Ishikawa (cell line): ENCODE data around the gene TSFM.

Experiments used
- CEBPB ChIP-seq: IDR thresholded peaks from 2 replicates; pipeline ENCODE4 v1.6.1; 2012
- CREB1 ChIP-seq: IDR thresholded peaks from 2 replicates; pipeline ENCODE4 v1.6.1; 2012; ENCODE audit warnings: low read depth
- EP300 ChIP-seq: IDR thresholded peaks from 2 replicates; pipeline ENCODE4 v1.6.1; 2012; ENCODE audit warnings: borderline replicate concordance
- FOXM1 ChIP-seq: IDR thresholded peaks from 2 replicates; pipeline ENCODE4 v1.6.1; 2012; ENCODE audit warnings: low read depth, borderline replicate concordance
- MAX ChIP-seq: IDR thresholded peaks from 2 replicates; pipeline ENCODE4 v1.6.1; 2012
- NFIC ChIP-seq: IDR thresholded peaks from 2 replicates; pipeline ENCODE4 v1.6.1; 2012
- RAD21 ChIP-seq: IDR thresholded peaks from 2 replicates; pipeline ENCODE4 v1.6.1; 2012; ENCODE audit warnings: low read depth
- REST ChIP-seq: IDR thresholded peaks from 2 replicates; pipeline ENCODE4 v1.6.1; 2012; ENCODE audit warnings: low read depth, mild to moderate bottlenecking
- TAF1 ChIP-seq: IDR thresholded peaks from 2 replicates; pipeline ENCODE4 v1.6.1; 2012; ENCODE audit warnings: low read depth, mild to moderate bottlenecking
- TCF12 ChIP-seq: IDR thresholded peaks from 2 replicates; pipeline ENCODE4 v1.6.1; 2012; ENCODE audit warnings: low read depth
- TEAD4 ChIP-seq: IDR thresholded peaks from 2 replicates; pipeline ENCODE4 v1.6.1; 2012
- USF1 ChIP-seq: IDR thresholded peaks from 2 replicates; pipeline ENCODE4 v1.6.1; 2012
- ZBTB7A ChIP-seq: IDR thresholded peaks from 2 replicates; pipeline ENCODE4 v1.6.1; 2012; ENCODE audit warnings: low read depth

- TF ChIP-seq TCF12 (peak; percentile 6; the same call in 1 of the 2 replicates), ZBTB7A (no peak), FOXM1 (no peak; the same call in 1 of the 2 replicates), EP300 (no peak), CREB1 (no peak), CEBPB (no peak), MAX (no peak), TAF1 (no peak), REST (no peak), RAD21 (no peak), USF1 (no peak), TEAD4 (no peak), NFIC (no peak)
Observed at GRCh38 chr12:57745485-57745881, 37.1 kb upstream of the TSFM start.
